GM19395 (cell line): ENCODE measurements around the gene TMTC1.

ENCODE experiments used
- ATAC-seq: cut with Tn5 transposase; IDR thresholded peaks from one replicate; pipeline ENCODE4 v1.9.1; 2021; ENCODE audit warnings: mild to moderate bottlenecking, moderate library complexity; ENCODE audit not compliant: unreplicated experiment

TMTC1 gene

DNA sequence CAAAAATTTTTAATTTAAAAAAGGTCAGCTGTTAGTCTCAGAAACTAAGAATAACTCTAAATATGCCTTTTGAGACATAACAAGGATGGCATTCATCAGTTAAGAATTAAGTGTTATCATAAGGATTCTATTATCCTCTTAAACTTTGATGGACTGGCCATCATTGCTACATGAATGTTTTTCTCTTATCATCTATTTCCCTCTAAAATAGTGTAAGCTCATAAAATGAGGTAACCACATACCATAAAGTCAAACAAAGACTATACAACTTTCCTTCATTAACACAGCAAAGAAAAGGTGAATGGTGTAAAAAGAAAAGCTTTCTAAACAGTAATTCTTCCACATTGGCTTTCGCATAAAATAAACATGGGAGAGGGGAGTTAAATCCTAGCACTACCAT lies 41.1 kb downstream of the TMTC1 start:
- no peak for ATAC-seq

DNA sequence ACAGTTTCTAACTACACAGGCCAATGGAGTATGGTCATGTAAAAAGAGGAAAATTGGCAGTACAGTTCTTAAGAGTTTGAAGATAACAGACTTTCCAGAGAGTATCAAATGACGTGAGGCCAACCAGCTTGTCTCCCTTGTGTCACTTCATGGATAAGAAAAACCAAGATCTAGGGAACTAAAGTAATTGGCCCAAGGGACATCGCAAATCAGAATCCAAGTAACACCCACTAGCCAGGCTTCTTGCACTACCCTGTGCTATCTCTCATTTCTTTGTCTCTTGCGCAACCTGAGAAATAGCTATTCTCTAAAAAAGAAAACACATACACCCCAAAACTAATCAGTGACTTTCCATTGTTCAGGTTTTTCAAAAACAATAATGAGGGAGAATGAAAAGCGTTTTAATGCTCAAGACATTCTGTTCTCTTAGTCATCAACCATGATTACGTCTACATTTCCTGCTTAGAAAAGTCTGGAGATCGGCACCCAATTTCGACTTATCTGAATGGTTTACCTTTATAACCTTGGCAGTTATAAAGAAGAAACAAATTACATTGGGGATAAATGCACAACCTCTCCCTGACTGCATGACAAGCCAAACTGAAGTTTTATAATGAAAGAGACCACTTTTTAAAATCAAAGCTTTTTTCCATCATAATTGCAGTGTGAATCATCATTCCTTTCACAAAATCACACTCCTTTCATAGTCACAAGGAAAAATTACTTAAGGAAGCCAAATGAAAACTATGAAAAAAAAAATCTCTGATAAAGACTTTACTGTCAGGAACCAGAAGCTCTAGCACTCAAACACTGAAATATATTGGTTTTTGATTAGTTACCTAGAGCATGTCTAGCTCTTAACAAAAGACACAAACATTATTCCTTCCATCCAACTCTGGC lies 42.1 kb downstream of the TMTC1 start:
- ATAC-seq, result no peak

DNA sequence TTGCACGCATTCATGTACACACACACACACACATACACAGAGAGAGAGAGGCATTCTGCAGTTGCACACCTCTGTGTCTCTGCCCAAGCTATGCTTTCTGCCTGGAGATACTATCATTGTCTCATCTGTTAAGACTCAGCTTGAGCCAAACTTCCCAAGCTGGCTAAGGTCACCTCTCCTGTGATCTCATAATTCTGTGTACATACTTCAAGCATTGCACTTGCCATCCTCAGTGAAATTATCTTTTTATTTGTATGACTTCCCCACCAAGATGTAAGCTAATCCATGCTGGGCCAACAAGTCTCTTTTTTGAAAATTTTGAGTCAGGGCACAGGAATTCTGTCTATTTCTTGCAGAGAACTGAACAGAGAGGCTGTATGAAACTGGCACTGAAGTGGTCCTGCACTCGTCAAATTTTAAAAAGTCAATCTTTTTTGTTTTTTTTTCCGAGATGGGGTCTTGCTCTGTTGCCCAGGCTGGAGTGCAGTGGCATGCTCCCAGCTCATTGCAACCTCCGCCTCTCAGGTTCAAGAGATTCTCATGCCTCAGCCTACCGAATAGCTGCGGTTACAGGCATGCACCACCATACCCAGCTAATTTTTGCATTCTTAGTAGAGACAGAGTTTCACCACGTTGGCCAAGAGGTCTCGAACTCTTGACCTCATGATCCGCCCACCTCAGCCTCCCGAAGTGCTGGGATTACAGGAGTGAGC lies 44.3 kb downstream of the TMTC1 start:
- ATAC-seq, result no peak

DNA sequence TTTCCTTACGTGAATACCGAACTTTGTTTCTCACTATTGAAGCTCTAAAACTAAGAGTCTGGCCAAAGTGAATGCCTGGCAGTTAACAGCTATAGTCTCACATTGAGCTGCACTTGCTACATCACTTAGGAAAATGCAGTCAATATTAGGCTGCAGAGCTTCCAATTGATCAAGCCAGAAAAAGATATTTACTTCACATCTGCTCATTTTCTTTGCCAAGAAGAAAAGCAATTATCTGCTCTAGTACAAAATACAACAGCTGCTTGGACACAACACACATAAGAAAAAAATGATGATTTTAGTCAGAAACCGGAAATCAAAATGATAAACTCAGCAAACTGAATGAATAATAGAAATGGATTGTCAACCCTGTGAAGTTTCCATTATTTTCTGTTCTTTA lies 45.4 kb downstream of the TMTC1 start:
- ATAC-seq, result no peak

DNA sequence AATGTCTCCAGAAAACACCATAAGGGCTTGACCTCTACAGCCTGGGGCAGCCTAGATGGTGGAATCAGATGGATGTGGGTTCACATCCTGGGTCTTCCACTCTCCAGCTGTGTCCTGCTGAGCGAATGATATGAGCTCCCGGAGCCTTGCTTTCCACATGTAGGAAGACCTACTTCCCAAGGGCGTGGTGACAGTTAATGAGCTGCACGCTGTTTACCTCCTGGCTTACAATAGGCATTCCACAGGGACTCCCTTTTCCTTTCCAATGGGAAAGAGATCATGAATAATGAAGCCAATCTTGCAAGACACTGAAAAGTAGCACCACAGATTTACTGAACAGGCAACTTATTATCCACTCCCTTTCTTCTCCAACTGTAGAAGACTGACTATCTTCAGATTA lies 46.1 kb downstream of the TMTC1 start:
- ATAC-seq, result no peak

DNA sequence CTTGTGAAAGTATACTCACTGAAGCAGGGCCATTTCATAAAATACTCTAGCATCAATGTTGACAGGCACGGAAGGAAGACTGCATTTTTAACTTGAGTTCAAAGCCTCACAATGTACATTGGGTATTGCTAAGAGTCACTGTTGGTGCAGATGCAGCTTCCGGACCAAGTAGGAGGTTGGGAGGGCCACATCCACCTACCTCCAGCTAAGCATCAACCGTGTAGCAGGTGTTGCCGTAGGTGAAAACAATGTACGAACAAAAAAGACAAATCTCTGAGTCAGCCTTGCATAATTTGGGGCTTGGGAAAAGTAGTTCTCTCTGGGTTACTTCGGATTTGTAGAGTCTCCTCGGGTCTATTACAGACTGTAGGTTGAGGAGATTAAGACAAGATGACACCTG lies 48.1 kb downstream of the TMTC1 start:
- no peak for ATAC-seq

DNA sequence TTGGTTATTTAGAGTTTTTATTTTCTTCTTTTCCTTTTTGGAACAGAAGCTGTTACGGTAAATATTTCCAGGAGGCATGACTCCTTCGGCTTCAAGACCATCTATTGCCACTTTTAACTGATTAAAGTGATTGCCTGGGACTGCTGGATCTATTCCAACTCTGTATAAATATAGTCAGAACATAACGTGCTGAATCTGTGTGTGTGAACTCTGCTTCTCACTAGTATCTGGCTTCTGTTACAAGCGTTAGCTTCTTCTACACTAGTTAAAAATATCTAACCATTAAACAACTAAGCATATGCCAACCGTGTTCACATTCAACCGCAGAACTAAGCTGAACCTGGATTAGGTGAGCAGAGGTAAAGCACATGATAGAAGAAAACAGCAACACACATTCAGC lies 49.0 kb downstream of the TMTC1 start:
- no peak for ATAC-seq

DNA sequence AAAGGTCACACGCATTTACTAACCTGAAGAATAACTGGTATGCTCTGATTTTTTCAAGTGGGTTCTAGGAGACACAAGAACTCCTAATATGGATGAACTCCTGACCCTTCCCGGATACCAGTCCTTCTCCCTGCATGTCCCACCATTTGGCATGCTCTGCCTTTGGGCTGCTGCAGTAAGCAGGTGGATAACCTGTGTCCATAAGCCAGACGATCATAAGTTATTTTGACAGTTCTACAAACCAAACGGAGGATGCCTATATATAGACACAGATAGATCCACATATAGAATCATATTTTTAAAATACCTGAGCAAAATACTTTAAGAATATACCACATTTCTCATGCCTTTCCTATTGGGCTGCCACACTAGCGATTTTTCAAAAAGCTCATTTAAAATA lies 49.4 kb downstream of the TMTC1 start:
- no peak for ATAC-seq

DNA sequence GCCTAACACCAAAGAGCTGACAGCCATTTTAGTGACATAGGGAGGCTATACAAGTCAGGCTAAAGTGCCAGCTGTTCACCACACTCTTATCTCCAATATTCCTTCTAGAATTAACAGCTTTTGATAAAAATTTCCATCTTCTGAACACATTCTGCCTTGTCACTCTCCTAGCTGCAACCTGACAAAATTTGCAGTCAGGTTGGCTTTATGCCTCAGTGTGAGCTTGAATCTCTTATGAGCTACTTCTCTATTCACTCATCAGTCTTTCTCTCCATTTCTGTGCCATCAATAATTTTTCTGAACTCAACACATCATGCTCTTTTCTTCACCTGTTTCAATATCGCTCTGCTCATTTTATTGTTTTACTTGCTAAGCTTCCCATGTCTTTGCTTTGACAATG lies 50.2 kb downstream of the TMTC1 start:
- ATAC-seq, result no peak

DNA sequence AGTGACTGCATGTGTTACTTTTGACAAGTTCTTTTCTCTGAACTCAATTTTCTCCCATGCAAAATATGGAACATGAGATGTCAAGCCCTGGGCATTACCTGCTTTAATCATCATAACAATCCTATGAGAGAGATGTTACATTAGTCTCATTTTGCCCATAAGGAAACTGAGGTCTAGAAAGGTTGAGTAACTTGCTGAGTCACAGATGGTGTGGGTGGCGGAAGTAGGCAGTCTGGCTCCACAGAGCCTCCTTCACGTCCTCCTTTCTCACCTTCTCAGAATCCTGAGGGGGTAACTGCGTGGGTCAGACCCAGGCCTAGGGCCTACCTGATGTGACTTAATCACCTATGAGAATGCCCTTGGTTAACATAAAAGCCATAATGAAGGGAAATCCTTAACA lies 50.7 kb downstream of the TMTC1 start:
- no peak for ATAC-seq

DNA sequence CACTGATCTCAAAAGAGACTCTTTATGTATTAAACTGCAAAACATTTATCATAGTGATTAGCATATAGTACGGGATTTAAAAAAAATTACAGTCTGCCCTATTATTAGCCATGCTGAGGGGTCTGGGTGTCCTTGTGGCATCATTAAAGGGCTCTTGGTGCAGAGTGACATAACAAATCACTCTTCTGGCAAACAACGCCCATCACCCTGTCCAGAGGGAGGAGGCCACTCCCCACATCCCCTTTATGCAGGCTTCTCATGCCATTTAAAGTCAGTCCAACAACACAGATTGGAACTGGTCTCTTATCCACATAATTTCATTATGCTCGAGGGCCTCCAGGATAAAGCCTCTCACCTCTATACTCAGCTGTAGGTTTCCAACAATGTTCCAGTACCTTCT lies 51.1 kb downstream of the TMTC1 start:
- ATAC-seq, result no peak

DNA sequence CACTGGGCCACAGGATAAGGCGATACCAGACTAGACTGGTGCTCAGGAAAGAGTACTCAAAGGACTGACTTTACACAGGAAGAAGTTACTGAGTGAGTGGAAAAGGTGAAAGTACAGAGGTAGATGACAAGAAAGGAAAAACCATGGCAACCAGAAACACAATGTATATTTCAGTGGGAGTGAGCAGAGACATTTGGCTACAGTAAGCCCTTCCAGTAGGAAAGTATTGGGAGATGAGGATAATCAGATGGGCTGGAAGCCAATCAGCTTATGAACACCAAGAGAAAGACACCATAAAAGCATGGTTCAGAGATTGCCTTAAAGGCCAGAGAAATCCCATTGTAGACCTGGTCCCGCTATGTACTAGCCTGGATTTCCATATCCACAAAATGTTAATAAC lies 51.6 kb downstream of the TMTC1 start:
- ATAC-seq, result no peak

DNA sequence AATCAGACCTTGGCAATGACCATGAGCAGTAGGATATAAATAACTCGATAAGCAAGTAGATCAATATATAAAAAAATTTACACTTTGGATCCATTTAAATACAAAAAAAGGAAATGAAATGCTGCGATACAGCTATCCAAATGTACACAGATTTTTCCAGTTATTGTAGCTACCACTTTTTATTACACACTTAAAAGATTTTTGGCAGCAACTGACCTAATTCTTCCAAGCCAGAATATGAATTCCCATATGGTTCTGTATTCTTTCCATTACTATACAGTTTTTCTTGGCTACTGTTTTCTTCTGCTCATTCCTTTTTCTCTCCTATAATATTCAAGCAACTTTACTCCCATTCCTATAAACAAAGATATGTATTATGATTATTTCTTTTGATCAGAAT lies 52.2 kb downstream of the TMTC1 start:
- ATAC-seq, result no peak

DNA sequence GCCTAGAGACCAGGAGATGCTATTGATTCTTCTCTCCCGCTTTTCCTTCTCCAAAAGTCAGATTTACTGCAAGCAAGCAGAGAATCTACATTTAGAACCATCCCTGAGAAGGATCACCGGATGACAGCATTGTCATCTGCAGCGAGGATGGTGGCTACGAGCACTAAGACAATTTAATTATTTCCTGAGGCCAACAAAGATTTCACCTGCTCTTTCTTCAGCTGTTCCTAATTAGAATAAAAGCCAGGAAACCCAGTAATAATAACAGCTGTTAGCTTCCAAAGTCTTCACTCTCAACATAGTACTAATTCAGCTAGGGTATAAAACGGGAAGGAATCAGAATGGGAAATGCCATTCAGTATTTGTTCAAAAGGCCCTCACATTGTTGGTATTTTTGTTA lies 53.3 kb downstream of the TMTC1 start:
- no peak for ATAC-seq

DNA sequence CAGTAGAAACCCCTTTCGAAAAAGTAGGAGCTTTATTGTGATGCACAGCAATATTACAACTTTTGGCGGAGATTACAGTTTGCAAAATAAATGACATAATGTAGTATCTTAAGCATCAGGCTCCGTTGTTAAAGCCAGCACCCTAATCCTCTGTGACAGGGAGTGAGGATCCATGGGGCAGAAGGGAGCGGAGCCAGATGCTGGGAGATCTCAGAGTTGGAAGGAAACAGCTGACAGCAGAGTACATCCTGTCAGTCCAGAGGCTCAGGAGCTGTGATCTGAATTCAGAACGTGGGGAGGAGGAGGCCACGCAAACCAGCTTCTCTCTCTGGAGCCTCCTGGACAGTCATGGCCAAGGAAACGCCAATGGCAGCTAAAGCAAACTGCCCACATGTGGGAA lies 55.7 kb downstream of the TMTC1 start:
- no peak for ATAC-seq

DNA sequence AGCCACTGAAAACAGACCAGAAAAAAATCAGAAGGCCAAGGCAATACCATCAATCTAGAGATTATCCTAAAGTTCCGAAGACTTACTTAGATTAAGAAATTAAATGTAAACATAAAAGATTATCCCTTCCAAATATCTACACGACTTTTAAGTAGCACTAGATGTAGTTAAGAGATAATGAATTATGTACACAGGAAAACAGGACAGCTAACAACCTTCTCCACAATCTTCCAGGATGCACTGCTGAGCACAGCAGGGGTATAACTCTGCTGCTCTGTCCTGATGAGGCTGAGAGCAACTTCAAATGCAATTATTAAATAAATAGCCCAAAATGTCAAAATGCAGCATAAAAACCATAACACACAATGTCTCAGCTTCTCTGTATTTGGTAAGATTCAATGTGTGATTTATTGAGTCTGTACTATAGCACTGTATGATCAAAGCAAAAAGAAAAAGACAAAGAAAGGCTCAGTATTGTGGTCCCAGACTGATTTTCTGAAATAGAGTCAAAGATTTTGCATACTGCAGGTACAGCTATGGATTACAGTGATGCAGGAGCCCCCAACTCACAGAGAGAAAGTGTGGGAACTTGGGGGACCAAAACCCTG lies 56.9 kb downstream of the TMTC1 start:
- ATAC-seq, result no peak

DNA sequence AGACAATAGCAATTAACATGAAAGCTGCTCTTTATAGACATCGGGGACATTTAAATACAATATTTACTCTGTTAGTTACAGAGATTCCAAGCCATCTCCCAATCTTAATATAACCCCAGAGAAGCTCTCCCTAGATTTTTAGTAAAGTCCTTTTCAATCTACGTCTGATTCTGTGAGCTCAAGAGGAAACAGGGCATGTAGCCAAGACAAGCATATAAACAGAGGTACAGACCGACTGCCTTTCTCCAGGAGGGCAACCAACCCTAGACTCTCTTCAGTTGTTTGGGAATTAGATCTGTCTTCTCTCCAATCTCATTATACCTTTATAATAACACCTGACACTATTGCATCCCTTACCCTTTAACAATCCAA lies 57.4 kb downstream of the TMTC1 start:
- no peak for ATAC-seq

DNA sequence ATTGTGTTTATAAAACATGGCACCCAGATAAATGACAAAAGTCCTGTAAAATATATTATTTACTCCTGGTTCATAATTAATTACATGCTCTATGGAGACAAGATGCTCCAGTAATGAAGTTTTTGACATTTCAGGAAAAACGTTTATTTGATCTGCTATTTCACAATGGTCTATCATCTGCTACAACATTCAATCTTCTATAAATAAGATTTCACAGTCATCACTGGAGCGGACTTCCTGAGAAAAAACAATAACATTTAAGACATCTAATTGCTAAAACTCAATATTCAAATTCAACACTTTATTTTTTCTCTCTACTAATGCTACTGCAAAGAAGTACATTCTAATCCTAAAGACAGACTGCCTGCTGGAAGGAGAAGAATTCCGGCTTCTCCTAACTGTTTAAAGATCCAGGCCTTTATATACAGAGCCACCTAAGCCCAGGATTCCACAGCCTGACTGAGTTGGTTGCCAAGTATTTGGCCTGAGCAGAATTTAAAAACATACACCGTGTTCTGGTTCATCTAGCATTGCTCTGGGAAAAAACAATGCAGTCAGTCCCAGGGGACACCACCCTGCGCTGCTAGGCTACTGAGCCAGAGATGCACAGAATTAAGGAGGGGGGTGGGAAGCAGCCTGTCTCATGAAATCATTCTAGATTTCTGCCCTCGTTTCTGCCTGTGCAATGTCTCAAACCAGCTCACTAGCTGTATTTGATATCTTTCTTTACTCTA lies 58.0 kb downstream of the TMTC1 start:
- ATAC-seq, result no peak

DNA sequence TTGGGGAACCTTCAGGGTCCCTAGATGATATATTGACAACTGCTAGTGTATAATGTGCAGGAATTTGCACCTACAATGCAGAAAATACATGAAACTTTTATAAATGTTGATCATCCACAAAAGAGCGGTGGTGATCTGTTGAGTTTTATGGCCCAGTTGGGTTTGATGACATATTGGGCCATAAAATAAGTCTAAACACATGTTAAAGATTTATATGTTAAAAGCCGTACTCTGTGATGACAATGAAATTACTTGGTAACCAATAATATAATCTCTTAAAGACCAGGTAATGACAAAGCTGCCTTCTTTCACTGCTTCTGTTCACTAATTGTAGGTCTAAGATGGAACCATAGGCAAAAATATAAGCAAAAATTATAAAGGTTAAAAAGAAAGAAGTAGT lies 61.6 kb downstream of the TMTC1 start:
- ATAC-seq, result no peak

DNA sequence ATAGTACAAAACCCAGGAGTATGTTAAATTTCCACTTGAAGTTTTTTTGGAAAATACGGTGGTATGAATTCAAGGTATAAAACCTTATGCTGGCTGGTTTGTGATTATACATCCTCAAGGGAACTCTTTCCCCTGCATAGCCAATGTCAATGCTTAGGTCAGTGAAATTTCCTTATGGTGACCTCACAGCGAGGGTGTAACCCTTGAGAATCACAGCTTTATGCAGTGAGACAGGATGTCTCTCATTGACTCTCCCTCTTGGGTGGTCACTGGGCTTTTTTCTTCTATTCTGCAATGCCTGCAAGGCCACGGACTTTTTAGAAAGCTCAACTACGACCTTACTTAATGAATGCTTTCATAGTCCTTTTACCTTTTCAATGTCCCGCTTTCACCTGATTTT lies 64.4 kb downstream of the TMTC1 start:
- ATAC-seq, result no peak

DNA sequence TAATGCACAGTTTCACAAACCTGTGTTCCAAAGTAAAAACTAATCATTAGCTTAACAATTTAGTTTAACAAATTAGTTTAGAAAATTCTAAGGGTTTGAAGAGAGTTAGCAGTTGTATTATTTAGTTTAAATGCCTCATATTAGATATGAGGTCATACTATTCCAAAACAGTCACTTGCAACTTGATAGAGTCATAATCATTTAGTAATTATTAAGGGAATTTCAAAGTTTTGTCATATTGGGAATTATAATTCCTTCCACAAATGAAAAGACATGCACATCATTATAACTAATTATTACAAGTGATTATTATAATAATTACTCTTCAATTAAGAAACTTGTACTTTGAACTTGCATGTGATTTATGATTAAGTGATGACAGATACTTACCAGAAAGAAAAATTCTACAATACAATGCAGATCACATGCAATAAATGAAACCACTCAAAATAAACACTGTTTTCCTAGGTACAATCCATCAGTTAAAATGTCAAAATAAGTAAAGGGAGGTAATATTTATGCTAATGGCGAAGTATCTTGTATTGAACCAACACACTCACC lies 66.1 kb downstream of the TMTC1 start:
- no peak for ATAC-seq
